GM19468 (cell line): ENCODE data around the gene SQOR.

Experiments used
- ATAC-seq: cut with Tn5 transposase; IDR thresholded peaks from one replicate; pipeline ENCODE4 v1.9.1; 2021; ENCODE audit warnings: mild to moderate bottlenecking, moderate library complexity, moderate number of reproducible peaks; ENCODE audit not compliant: unreplicated experiment; ENCODE audit errors: extremely low read depth

The SQOR gene

DNA sequence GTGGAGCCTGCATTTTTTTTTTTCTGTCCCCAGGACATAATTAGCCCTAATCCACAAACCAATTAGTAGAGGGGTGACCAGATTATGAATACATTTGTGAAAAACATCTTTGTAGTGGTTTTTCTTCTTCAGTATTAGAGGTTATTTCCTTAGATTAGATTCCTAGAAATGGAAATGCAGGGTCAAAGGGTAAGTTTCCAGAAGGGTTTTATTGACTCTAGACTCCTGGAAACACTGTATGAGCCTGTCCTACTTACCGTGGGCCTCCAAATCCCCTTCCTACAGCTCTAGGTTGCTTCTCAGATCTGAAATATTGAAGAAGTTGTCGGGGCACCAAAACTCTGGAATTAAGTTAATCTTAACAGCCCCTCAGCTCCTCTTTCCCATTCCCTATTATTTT, 22.4 kb downstream of the SQOR start:
- ATAC-seq: no peak

DNA sequence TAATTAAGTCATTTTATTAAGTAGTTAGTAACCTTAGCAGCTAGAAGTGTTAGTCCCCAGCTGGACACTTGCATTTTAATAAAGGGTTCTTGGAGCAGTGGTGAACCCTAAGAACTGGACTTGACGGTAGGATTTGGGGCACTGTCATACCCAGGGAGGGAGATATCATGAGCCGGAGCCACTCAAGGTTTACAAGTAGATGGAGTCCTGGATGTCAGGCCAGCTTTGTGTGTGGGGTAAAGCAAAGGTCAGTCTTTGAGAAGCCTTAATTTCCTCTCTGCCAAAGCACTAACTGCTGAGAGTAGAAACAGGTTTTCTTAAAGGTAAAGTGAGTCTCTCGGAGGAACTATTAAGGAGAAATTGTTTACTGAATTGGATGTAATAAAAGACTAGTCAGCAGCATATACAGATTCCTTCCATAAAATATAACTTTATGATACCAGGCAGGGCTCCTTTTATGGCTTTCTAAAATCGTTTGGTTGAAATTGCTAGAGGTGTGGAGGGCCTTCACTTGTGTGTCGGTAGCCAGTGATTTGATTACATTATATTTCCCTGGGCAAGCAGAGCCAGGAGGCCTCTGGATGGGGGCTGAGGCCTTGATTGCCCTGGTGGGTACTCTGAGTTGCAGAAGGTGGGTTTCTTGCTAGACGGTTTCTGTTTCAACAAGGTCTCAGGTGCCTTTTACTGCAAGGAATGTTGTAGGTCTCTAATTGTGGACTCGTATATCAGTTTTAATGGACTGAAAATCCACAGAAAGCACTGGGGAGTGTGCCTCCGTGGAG, 23.1 kb downstream of the SQOR start:
- no peak for ATAC-seq

DNA sequence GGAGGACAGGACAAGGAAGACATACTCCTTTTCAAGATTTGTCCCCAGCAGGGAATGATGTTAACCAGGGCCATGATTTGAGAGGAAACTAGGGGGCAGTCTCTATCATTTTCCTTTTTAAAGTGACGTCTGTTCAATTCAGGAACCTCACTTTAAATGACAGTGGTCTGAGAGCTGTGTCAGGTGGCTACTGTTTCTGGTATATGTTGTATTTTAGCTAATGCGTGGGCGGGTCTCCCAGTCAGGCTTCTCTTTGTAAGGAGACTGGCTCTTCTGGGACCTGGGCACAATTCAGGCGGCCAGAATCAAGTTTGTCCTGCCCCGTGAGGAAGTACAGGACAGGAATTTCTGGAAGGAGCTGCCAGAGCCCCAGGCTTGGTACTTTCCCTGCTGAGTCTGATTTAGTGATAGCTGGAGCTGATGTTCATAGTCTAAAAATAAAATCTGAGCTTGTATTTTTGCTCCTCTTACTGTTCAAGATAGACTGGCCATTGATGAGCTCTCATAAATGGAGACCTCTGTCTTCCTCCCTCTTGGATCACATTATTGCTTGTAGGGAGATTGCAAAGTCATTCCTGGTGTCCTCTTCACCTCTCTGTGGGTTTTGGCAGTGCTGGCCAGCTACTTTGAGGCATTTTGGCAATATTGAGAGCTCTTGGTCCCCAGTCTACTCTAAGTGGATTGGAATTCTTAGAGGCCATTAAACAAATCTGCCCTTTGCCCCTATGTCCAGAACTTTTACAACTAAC, 25.6 kb downstream of the SQOR start:
- no peak for ATAC-seq

DNA sequence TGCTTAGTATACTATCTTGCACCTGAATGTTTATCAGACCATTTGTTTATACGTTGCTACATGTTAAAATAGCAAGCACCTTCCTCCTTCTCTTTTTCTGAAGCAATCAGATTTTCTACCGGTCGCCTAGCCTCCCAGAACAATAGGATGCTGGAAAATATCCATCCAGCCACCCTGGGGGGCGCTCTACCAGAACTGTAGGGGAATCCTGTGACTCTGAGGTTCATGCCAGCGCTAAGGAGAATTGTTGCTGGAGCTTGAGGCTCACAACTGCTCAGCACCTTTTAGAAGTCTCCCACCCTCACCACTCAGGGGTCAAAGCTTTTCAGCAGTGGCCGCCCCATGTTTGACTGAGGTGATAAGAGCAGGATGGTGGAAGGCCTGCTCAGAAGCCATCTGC, 27.5 kb downstream of the SQOR start:
- no peak for ATAC-seq

DNA sequence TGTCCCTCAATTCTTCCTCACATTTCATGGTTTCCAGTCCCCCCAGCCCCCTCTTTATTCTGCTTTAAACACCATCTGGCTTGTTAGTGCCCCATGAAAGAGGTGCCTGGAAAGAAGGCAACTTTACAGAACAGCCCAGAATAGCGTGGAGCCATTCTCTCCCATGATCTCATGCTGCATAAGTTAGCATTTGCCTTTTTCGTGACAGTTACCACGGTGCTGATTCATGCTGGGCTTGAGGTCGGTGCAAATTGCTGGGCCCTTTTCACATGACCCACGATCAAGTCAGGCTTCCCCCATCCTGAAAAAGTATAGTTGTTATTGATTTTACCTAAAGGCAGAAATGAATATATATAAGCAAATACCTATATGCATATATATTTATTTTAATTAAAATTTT, 29.6 kb downstream of the SQOR start:
- no peak for ATAC-seq

DNA sequence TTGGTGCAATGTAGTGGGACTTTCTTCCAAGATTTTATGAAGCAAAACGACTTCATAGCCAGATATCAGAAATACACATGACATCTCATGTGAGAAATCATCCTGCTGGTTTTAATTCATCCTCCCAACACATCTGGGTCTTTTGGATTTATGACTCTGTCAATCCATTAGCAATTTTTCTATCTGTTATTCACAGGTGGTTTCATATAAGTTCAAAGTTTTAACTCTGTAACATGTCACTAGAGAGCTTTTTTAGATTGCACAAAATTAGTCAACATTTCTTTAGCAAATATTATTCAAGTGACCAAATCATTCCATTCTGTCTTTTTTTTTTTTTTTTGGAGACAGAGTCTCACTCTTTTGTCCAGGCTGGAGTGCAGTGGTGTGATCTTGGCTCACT, 30.4 kb downstream of the SQOR start:
- no peak for ATAC-seq

DNA sequence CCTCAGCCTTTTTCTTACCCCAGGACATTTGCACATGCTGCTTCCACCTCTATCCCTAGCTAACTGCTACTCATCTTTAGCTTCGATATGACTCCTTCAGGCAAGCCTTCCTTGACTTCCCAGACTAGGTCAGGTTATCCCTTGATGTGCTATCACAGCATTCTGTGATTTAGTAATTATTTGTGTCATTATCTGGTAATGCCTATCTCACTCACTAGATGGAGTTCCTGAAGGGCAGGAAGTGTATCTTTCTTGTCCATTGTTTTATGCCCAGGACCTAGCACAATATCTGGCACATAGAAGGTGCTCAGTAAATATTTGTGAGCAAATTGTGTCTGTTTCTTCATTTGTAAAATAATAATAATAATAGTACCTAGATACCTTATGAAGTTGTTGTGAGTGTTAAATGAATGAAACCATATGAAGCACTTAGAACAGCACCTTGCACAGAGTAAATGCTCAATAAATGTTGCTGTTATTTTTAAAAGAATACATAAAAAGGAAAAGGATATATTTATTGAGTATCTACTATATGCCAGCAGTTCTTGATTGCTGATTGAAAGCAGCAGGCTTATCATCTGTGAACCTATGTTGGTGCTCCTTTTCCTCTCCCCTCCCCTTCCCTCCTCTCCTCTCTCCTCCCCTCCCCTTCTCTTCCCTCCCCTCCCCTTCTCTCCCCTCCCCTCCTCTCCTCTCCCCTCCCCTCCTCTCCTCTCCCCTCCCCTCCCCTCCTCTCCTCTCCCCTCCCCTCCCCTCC, 31.5 kb downstream of the SQOR start:
- ATAC-seq: no peak

DNA sequence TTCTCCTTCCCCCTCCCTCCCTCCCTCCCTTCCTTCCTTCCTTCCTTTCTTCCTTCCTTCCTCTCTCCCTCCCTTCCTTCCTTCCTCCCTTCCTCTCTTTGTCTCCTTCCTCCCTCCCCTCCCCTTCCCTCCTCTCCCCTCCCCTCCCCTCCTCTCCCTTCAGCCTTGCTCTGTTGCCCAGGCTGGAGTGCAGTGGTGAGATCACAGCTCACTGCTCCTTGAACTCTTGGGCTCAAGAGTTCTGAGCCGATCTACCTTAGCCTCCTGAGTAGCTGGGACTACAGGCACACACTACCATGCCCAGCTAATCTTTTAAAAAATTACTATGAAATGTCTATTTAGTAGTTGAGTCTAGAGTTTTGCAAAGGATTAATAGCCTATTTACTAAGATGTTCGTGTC, 32.2 kb downstream of the SQOR start:
- no peak for ATAC-seq

- no peak for ATAC-seq
Measured at GRCh38 chr15:45668386-45668785, 33.6 kb downstream of the SQOR start.

DNA sequence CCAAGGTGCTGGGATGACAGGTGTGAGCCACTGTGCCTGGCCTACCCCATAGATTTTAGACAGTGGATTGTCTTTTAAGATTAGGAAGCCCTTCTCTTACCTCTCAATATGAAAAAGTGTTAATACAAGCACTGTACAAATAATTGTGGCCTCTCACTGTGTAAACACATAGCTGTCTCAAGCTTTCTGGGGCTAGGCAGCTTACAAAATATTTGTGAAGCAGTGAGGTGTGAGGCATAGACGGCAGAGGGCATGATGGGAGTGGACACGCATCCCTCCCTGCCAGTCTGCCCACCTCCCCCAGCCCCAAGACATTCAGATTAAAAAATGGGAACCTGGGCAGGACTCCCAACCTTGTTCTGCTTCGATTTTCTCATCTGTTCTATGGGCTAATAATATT, 34.6 kb downstream of the SQOR start:
- no peak for ATAC-seq

DNA sequence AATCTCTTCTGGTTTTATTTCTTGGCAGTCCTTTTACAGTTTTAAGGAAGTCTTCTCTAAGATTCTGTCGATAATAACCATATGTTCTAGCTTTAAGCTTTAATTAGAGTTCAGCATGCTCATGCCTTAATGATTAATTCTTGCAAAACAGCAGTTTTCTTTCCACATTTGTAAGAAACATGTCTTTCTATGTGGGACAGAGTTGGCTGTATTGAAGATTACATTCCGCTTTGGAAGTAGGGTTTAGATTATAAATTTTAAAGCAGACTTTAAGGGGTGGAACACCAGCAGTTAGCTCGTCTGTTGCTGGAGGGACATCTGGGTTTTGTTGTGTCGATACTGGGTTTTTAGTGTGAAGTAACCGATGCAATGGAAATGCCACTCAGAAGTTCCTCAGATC, 35.3 kb downstream of the SQOR start:
- no peak for ATAC-seq

GRCh38 chr15:45670511-45670910, 35.7 kb downstream of the SQOR start:
- no peak for ATAC-seq

GRCh38 chr15:45674677-45675076, 39.8 kb downstream of the SQOR start:
- no peak for ATAC-seq

- ATAC-seq: no peak
Measured at GRCh38 chr15:45677797-45678196, 43.0 kb downstream of the SQOR start.

DNA sequence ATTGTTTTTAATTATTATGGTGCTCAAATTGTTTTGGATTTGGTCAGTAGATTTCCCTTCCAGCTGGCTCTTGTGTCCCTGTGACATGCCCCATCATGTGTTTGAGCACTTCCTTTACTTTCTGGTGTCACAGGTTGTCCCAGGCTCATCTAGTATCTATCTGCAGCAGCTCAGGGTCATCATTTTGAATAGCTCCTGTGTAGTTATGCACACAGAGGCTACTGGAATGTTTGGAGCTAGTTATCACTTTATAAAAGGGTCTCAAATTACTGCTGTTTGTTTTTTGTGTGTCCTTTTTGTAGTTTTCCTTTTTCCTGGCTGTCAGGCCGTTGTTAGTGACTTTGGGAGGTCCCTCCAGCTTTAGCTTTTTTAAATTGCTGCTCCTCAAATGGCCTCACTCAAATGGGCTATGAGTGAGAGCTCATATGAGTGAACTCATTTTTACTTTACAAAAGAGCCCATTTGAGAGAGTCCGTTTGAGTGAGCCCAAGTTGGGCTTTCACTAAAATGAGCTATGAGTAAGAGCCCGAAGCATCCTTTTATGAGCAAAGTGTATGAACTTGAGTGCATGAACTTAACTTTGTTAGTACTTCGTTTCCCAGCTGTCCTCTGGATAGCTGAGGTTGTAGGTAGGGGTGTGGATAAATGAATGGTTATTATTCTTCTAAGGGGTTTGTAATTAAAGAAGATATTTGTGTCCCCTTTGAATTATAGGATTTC, 43.8 kb downstream of the SQOR start:
- ATAC-seq: no peak

DNA sequence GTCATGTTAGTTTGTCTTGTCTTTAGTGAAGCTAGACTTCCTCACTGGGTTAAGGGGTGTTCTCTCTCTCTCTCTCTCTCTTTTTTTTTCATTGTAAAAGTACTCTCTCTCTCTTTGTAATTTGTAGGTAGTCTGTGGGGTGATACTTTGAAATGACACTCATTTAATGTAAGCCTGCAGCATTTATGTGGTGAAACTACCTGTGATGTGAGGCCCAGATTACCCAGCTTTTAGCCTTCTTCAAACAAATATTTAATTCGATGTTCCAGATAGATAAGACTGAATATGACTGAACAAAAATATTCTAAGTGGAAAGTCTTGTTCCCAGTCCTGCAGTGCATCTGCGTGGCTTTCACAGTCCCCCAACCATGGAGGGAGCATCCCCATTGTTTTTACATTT, 49.7 kb downstream of the SQOR start:
- no peak for ATAC-seq

- ATAC-seq: no peak
Measured at GRCh38 chr15:45689616-45690015, 54.8 kb downstream of the SQOR start.

- ATAC-seq: no peak
Measured at GRCh38 chr15:45690581-45691260, 55.9 kb downstream of the SQOR start.

GRCh38 chr15:45701108-45701507, 66.3 kb downstream of the SQOR start:
- no peak for ATAC-seq

DNA sequence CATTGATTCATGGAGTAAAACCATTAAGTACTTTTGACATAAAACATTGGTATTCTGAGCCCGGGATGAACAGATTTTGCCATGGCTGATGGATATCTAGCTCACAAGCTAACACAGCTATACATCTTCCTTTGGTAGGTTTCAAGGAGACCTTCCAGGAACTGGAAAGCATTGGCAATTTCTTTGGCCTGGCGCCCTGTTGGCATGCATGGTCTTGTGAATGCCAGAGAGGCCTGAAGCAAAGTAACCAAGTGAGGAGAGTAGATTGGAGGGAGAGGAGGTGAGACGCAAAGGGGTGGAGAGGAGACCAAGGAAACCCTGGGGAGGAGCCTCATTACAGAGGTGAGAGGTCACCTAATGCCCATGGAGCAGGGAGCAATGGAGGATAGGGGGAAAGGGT, 67.2 kb downstream of the SQOR start:
- no peak for ATAC-seq
